Activated CD8-positive, alpha-beta T cell treated with anti-CD3 and anti-CD28 coated beads for 36 hours (primary cell): ENCODE measurements around the gene TBCCD1. TPM values are rescaled to one million over a fixed set of nuclear protein-coding genes. Genes with fewer than 3 reads are reported as not detected.
A peak's percentile ranks its signal among the peaks of the same experiment; 100 is the strongest.

Source experiments
- ATAC-seq: fragments of 200-7000 bp; cut with Tn5 transposase; one replicate; pipeline ENCODE4 v1.10.0; 2021; ENCODE audit warnings: mild to moderate bottlenecking, moderate library complexity
- CTCF ChIA-PET: fragments of 350-600 bp; sonication (Branson Sonifier 250); formaldehyde crosslinking; loops from one replicate; lab custom pipeline; 2021; ENCODE audit warnings: antibody characterized with exemption; lab: Charles Lee
- POLR2A ChIA-PET: fragments of 350-600 bp; sonication (Branson Sonifier 250); formaldehyde crosslinking; loops from one replicate; lab custom pipeline; 2021; ENCODE audit warnings: antibody characterized with exemption; lab: Charles Lee
- DNase-seq: peaks from one replicate; pipeline ENCODE4 v3.0.0-alpha.2; 2020
- H3K27ac Mint-ChIP-seq: one replicate; pipeline ENCODE4 v1.8.0; 2021; ENCODE audit warnings: mild to moderate bottlenecking, mixed read lengths
- H3K27me3 Mint-ChIP-seq: one replicate; pipeline ENCODE4 v1.8.0; 2021; ENCODE audit warnings: mixed read lengths
- H3K36me3 Mint-ChIP-seq: one replicate; pipeline ENCODE4 v1.8.0; 2021; ENCODE audit warnings: low read depth, mixed read lengths
- H3K4me1 Mint-ChIP-seq: one replicate; pipeline ENCODE4 v1.8.0; 2021; ENCODE audit warnings: low read depth, mixed read lengths
- H3K4me3 Mint-ChIP-seq: one replicate; pipeline ENCODE4 v1.8.0; 2021; ENCODE audit warnings: mild to moderate bottlenecking, moderate library complexity, mixed read lengths
- H3K9me3 Mint-ChIP-seq: one replicate; pipeline ENCODE4 v1.8.0; 2021; ENCODE audit warnings: mixed read lengths
- intact Hi-C: fragments of 100-400 bp; cut with micrococcal nuclease; formaldehyde crosslinking; loops from one replicate; pipeline ENCODE4 v1.10.0; 2022
- total RNA-seq, 2 experiments: library from RNA; stranded (reverse); gene quantifications; one replicate each; pipeline ENCODE4 v1.2.3, GENCODE V29; 2021
- TF ChIP-seq, protein P1 (sequence below): fragments of 200-600 bp; IDR thresholded peaks from one replicate; pipeline ENCODE4 v1.8.0; 2022; ENCODE audit warnings: antibody characterized with exemption, mild to moderate bottlenecking

TBCCD1 gene
- total RNA-seq, 2 experiments from 2014 or later, result 9.8 to 10.8 TPM

GRCh38 chr3:186590580-186591295 lies 23.6 kb upstream of the TBCCD1 start:
- TF ChIP-seq, protein P1, sequence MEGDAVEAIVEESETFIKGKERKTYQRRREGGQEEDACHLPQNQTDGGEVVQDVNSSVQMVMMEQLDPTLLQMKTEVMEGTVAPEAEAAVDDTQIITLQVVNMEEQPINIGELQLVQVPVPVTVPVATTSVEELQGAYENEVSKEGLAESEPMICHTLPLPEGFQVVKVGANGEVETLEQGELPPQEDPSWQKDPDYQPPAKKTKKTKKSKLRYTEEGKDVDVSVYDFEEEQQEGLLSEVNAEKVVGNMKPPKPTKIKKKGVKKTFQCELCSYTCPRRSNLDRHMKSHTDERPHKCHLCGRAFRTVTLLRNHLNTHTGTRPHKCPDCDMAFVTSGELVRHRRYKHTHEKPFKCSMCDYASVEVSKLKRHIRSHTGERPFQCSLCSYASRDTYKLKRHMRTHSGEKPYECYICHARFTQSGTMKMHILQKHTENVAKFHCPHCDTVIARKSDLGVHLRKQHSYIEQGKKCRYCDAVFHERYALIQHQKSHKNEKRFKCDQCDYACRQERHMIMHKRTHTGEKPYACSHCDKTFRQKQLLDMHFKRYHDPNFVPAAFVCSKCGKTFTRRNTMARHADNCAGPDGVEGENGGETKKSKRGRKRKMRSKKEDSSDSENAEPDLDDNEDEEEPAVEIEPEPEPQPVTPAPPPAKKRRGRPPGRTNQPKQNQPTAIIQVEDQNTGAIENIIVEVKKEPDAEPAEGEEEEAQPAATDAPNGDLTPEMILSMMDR, result no peak
- no peaks in the 10 kb centered on the region for H3K9me3 Mint-ChIP-seq
- ChIA-PET CTCF (interaction anchor here (1.0 to 17.4 kb wide), 6 partner anchors 17 to 522 kb away, joined by 3 to 185 read pairs (median 4); no protein-coding TSS in a partner anchor), POLR2A (interaction anchor here (0.6 to 1.1 kb wide), 7 partner anchors 18 to 931 kb away, joined by 3 to 4 read pairs (median 3); partner anchors contain the start of genes DNAJB11 and EIF4A2)
- ATAC-seq (no peak), DNase-seq (no peak)
- H3K4me1 Mint-ChIP-seq, result peaks cover 20% of the 10 kb centered on the region
- H3K4me3 Mint-ChIP-seq, result no peak overlapping the region
- intact Hi-C loops, result no loop called here
- no peaks in the 10 kb centered on the region for H3K27me3 Mint-ChIP-seq
- no peak overlapping the region for H3K27ac Mint-ChIP-seq
- H3K36me3 Mint-ChIP-seq, result peaks cover 2% of the 10 kb centered on the region

- no peak overlapping the region for H3K4me3 Mint-ChIP-seq
- H3K27ac Mint-ChIP-seq, result no peak overlapping the region
- DNase-seq (no peak), ATAC-seq (peak; percentile 77)
- H3K4me1 Mint-ChIP-seq, result peaks cover 20% of the 10 kb centered on the region
- H3K36me3 Mint-ChIP-seq, result peaks cover 5% of the 10 kb centered on the region
- TF ChIP-seq, protein P1, result no peak
- no peaks in the 10 kb centered on the region for H3K27me3 Mint-ChIP-seq
- CTCF ChIA-PET, result interaction anchor here (1.0 to 17.4 kb wide), 6 partner anchors 17 to 523 kb away, joined by 3 to 185 read pairs (median 4); no protein-coding TSS in a partner anchor
- no peaks in the 10 kb centered on the region for H3K9me3 Mint-ChIP-seq
- intact Hi-C loops, result no loop called here
- POLR2A ChIA-PET, result interaction anchor here (0.6 to 3.0 kb wide), 7 partner anchors 19 to 930 kb away, joined by 3 to 11 read pairs (median 4); partner anchors contain the start of genes DNAJB11 and EIF4A2
Measured at GRCh38 chr3:186589856-186590579, 22.9 kb upstream of the TBCCD1 start.

- intact Hi-C loops, result no loop called here
- Mint-ChIP-seq H3K4me1 (peaks cover 20% of the 10 kb centered on the region), H3K27me3 (no peaks in the 10 kb centered on the region), H3K27ac (no peak overlapping the region), H3K9me3 (no peaks in the 10 kb centered on the region), H3K4me3 (no peak overlapping the region), H3K36me3 (peaks cover 11% of the 10 kb centered on the region)
- ATAC-seq, result no peak
- TF ChIP-seq, protein P1, result peak; percentile 19
- CTCF ChIA-PET, result interaction anchor here (1.9 to 17.4 kb wide), 3 partner anchors 22 to 232 kb away, joined by 6 to 185 read pairs (median 14); no protein-coding TSS in a partner anchor
- no peak for DNase-seq
- POLR2A ChIA-PET, result interaction anchor here (1.9 to 3.0 kb wide), 2 partner anchors 8 to 195 kb away, joined by 5 to 11 read pairs; partner anchors contain the start of gene EIF4A2
Measured at GRCh38 chr3:186589121-186589520, 22.0 kb upstream of the TBCCD1 start.

DNA sequence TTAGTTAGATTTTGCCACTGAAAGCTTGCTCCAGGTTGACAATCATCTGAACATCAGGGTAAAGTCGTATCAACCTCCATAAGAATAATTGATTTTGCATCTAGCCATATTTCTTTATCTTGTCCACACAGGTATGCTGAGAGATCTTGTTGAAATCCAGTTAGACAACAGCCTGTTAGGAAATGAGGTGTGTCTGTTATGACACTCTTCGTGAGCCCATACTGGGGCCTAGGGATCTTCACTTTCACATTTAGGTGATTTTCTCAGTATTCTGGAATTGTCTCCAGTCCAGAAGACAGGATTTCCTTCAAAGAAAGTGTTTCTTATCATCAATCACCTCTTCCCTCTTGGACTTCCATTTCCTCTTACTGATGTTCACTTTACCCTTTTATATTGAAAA lies 21.5 kb upstream of the TBCCD1 start:
- ATAC-seq (peak; percentile 42), DNase-seq (no peak)
- intact Hi-C loops, result no loop called here
- Mint-ChIP-seq H3K4me1 (peaks cover 20% of the 10 kb centered on the region), H3K9me3 (no peaks in the 10 kb centered on the region), H3K36me3 (peaks cover 13% of the 10 kb centered on the region), H3K27ac (no peak overlapping the region), H3K4me3 (no peak overlapping the region), H3K27me3 (no peaks in the 10 kb centered on the region)
- TF ChIP-seq, protein P1, result no peak
- CTCF ChIA-PET, result interaction anchor here (1.9 to 17.4 kb wide), 4 partner anchors 22 to 233 kb away, joined by 6 to 185 read pairs (median 42); no protein-coding TSS in a partner anchor
- POLR2A ChIA-PET, result interaction anchor here (1.9 to 3.0 kb wide), 2 partner anchors 9 to 195 kb away, joined by 5 to 11 read pairs; partner anchors contain the start of gene EIF4A2
